HepG2 (cell line): ENCODE results near the gene MOGAT3. TPM values are rescaled to one million over a fixed set of nuclear protein-coding genes. Genes with fewer than 3 reads are reported as not detected.
A peak's percentile ranks its signal among the peaks of the same experiment; 100 is the strongest.

Source experiments
- DR1 ChIP-seq: sonication (generic); formaldehyde crosslinking; IDR thresholded peaks from 2 replicates; pipeline ENCODE4 v1.8.0; 2021; ENCODE audit warnings: mild to moderate bottlenecking, missing genetic modification reagents, inconsistent platforms
- FOXC1 ChIP-seq: sonication (generic); formaldehyde crosslinking; IDR thresholded peaks from 2 replicates; pipeline ENCODE4 v1.8.0; 2022; ENCODE audit warnings: mild to moderate bottlenecking, missing genetic modification reagents, borderline replicate concordance
- KAT8 ChIP-seq: IDR thresholded peaks from 2 replicates; pipeline ENCODE4 v1.6.1; 2016; ENCODE audit warnings: missing genetic modification reagents, missing compliant biosample characterization
- MYC ChIP-seq: sonication (generic); formaldehyde crosslinking; IDR thresholded peaks from 2 replicates; pipeline ENCODE4 v1.9.0; 2021; ENCODE audit warnings: missing genetic modification reagents, borderline replicate concordance
- NFIB ChIP-seq: sonication (generic); formaldehyde crosslinking; IDR thresholded peaks from 2 replicates; pipeline ENCODE4 v1.9.0; 2021; ENCODE audit warnings: missing genetic modification reagents, mild to moderate bottlenecking, borderline replicate concordance
- ONECUT2 ChIP-seq: sonication (generic); formaldehyde crosslinking; IDR thresholded peaks from 2 replicates; pipeline ENCODE4 v1.4.0; 2020; ENCODE audit warnings: missing genetic modification reagents
- ZNF280D ChIP-seq: sonication (generic); formaldehyde crosslinking; IDR thresholded peaks from 2 replicates; pipeline ENCODE4 v1.5.1; 2020; ENCODE audit warnings: mild to moderate bottlenecking, missing genetic modification reagents
- ZNF343 ChIP-seq: sonication (generic); formaldehyde crosslinking; IDR thresholded peaks from 2 replicates; pipeline ENCODE4 v1.4.0; 2020; ENCODE audit warnings: mild to moderate bottlenecking, missing genetic modification reagents
- ZNF484 ChIP-seq: sonication (generic); formaldehyde crosslinking; IDR thresholded peaks from 2 replicates; pipeline ENCODE4 v1.5.1; 2020; ENCODE audit warnings: mild to moderate bottlenecking, low read depth, missing genetic modification reagents, borderline replicate concordance
- ZNF562 ChIP-seq: sonication (generic); formaldehyde crosslinking; IDR thresholded peaks from 2 replicates; pipeline ENCODE4 v1.8.0; 2022; ENCODE audit warnings: missing genetic modification reagents, borderline replicate concordance
- ZNF619 ChIP-seq: sonication (generic); formaldehyde crosslinking; IDR thresholded peaks from 2 replicates; pipeline ENCODE4 v1.4.0; 2020; ENCODE audit warnings: mild to moderate bottlenecking, missing genetic modification reagents
- polyA plus RNA-seq, 8 experiments: library from polyadenylated mRNA; depleted of rRNA in 3 of 8; stranded (reverse) in 7 of 8; unstranded in 1 of 8; fragments of >200 nt; fragmentation: Illumina TruSeq in 4 of 8; extraction: Trizol in 4 of 8; gene quantifications; 2 replicates each; pipeline versions ENCODE4 v1.2.1 to v1.2.3, GENCODE V29; 2011 to 2016; ENCODE audit warnings: low read depth in 4 of 8, missing spikeins in 1 of 8, mixed read lengths in 1 of 8; ENCODE audit not compliant: insufficient read depth in 1 of 8
- total RNA-seq, 5 experiments: library from RNA; depleted of rRNA; stranded (reverse); fragments of >200 nt; fragmentation: Illumina TruSeq; extraction: Trizol; gene quantifications; 2 replicates each; pipeline ENCODE4 v1.2.3, GENCODE V29; 2016; ENCODE audit warnings: low read depth in 1 of 5
- TF ChIP-seq, protein P1 (sequence below), 2 experiments: sonication (generic) in 1 of 2; formaldehyde crosslinking in 1 of 2; IDR thresholded peaks; 2 replicates each; pipeline versions ENCODE4 v1.4.0 to v1.6.1; 2016 to 2020; ENCODE audit warnings: borderline replicate concordance in 1 of 2, low read depth in 1 of 2, mild to moderate bottlenecking in 1 of 2, missing genetic modification reagents in 1 of 2
- TF ChIP-seq, protein P2 (sequence below): sonication (generic); formaldehyde crosslinking; IDR thresholded peaks from 2 replicates; pipeline ENCODE4 v1.5.0; 2020; ENCODE audit warnings: mild to moderate bottlenecking, missing genetic modification reagents, borderline replicate concordance
- TF ChIP-seq, protein P3 (sequence below): IDR thresholded peaks from 2 replicates; pipeline ENCODE4 v1.6.1; 2016; ENCODE audit warnings: low read depth, control low read depth

MOGAT3 gene
- total and polyA plus RNA-seq, 2 of the 13 experiments (the other 11 are each of a cell fraction or from before 2014, with no cell fraction given) = 22.5 to 30.5 TPM

- TF ChIP-seq, protein P1, sequence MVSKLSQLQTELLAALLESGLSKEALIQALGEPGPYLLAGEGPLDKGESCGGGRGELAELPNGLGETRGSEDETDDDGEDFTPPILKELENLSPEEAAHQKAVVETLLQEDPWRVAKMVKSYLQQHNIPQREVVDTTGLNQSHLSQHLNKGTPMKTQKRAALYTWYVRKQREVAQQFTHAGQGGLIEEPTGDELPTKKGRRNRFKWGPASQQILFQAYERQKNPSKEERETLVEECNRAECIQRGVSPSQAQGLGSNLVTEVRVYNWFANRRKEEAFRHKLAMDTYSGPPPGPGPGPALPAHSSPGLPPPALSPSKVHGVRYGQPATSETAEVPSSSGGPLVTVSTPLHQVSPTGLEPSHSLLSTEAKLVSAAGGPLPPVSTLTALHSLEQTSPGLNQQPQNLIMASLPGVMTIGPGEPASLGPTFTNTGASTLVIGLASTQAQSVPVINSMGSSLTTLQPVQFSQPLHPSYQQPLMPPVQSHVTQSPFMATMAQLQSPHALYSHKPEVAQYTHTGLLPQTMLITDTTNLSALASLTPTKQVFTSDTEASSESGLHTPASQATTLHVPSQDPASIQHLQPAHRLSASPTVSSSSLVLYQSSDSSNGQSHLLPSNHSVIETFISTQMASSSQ (IDR thresholded peaks at IDR 0.05; ENCODE audit: low read depth) = no peak
- TF ChIP-seq, protein P1 (CRISPR knock-in tag; IDR thresholded peaks at IDR 0.05; ENCODE audit: borderline replicate concordance) = 0 out of 2 replicates have a peak, but pooled peaks have one; percentile 5
- no peak for TF ChIP-seq ONECUT2 (CRISPR knock-in tag)
- TF ChIP-seq DR1 = peak; percentile 31; the same call in 1 of the 2 replicates
- TF ChIP-seq ZNF343 (CRISPR knock-in tag) = 0 out of 2 replicates have a peak, but pooled peaks have one; percentile 22
- TF ChIP-seq FOXC1 = no peak
- no peak for TF ChIP-seq ZNF562
- no peak for TF ChIP-seq NFIB (CRISPR knock-in tag)
- no peak for TF ChIP-seq ZNF484 (CRISPR knock-in tag)
- peak; percentile 91 for TF ChIP-seq MYC (CRISPR knock-in tag)
- TF ChIP-seq, protein P2, sequence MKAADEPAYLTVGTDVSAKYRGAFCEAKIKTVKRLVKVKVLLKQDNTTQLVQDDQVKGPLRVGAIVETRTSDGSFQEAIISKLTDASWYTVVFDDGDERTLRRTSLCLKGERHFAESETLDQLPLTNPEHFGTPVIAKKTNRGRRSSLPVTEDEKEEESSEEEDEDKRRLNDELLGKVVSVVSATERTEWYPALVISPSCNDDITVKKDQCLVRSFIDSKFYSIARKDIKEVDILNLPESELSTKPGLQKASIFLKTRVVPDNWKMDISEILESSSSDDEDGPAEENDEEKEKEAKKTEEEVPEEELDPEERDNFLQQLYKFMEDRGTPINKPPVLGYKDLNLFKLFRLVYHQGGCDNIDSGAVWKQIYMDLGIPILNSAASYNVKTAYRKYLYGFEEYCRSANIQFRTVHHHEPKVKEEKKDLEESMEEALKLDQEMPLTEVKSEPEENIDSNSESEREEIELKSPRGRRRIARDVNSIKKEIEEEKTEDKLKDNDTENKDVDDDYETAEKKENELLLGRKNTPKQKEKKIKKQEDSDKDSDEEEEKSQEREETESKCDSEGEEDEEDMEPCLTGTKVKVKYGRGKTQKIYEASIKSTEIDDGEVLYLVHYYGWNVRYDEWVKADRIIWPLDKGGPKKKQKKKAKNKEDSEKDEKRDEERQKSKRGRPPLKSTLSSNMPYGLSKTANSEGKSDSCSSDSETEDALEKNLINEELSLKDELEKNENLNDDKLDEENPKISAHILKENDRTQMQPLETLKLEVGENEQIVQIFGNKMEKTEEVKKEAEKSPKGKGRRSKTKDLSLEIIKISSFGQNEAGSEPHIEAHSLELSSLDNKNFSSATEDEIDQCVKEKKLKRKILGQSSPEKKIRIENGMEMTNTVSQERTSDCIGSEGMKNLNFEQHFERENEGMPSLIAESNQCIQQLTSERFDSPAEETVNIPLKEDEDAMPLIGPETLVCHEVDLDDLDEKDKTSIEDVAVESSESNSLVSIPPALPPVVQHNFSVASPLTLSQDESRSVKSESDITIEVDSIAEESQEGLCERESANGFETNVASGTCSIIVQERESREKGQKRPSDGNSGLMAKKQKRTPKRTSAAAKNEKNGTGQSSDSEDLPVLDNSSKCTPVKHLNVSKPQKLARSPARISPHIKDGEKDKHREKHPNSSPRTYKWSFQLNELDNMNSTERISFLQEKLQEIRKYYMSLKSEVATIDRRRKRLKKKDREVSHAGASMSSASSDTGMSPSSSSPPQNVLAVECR = peak; percentile 83; the same call in 1 of the 2 replicates
- TF ChIP-seq, protein P3, sequence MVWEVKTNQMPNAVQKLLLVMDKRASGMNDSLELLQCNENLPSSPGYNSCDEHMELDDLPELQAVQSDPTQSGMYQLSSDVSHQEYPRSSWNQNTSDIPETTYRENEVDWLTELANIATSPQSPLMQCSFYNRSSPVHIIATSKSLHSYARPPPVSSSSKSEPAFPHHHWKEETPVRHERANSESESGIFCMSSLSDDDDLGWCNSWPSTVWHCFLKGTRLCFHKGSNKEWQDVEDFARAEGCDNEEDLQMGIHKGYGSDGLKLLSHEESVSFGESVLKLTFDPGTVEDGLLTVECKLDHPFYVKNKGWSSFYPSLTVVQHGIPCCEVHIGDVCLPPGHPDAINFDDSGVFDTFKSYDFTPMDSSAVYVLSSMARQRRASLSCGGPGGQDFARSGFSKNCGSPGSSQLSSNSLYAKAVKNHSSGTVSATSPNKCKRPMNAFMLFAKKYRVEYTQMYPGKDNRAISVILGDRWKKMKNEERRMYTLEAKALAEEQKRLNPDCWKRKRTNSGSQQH (CRISPR knock-in tag) = no peak
- peak; percentile 46; the same call in 1 of the 2 replicates for TF ChIP-seq KAT8
- TF ChIP-seq ZNF619 (CRISPR knock-in tag) = no peak
- TF ChIP-seq ZNF280D (CRISPR knock-in tag) = no peak
Measured at GRCh38 chr7:101217388-101218235, 16.8 kb upstream of the MOGAT3 start, which contains the start of the genes PLOD3 and ZNHIT1 (continued).
